A549 (cell line): ENCODE data around the gene SPSB1. TPM values are rescaled to one million over a fixed set of nuclear protein-coding genes. Genes with fewer than 3 reads are reported as not detected.

Source experiments
- ATAC-seq, 2 experiments: fragments of 200-7000 bp in 1 of 2; fragments of >200 bp in 1 of 2; cut with Nextera tagmentation in 1 of 2; cut with Tn5 transposase in 1 of 2; 3 replicates each; pipeline versions ENCODE4 v1.8.0 to v1.9.1; 2018 to 2020; ENCODE audit warnings: mild to moderate bottlenecking in 1 of 2, moderate library complexity in 1 of 2
- CTCF ChIA-PET: fragments of 300-600 bp; sonication (Branson Sonifier 250); formaldehyde crosslinking; extraction: SDS; loops from one replicate; lab custom pipeline; 2021; ENCODE audit warnings: antibody characterized with exemption, inconsistent platforms; lab: Yijun Ruan, JAX
- POLR2A ChIA-PET: fragments of 350-600 bp; formaldehyde crosslinking; extraction: SDS; loops from one replicate; lab custom pipeline; 2021; ENCODE audit warnings: antibody characterized with exemption, inconsistent platforms; lab: Yijun Ruan, JAX
- DNase-seq, 2 experiments: peaks; one replicate each; pipeline versions ENCODE4 v3.0.0 to v3.0.0-alpha.2; 2011 to 2016; ENCODE audit warnings: low read depth in 1 of 2, low spot score in 1 of 2
- FAIRE-seq: peaks from 2 replicates; lab custom pipeline; 2011; peaks lifted over from hg19 to GRCh38; lab: Jason Lieb, UNC
- H3K27ac ChIP-seq, 2 experiments: fragments of >200 bp; sonication (Bioruptor Twin); formaldehyde crosslinking; 3 replicates each; pipeline ENCODE4 v1.5.1; 2016 to 2017
- H3K4me1 ChIP-seq: fragments of >200 bp; sonication (Bioruptor Twin); formaldehyde crosslinking; 3 replicates; pipeline ENCODE4 v1.6.1; 2016
- H3K4me2 ChIP-seq: fragments of >200 bp; sonication (Bioruptor Twin); formaldehyde crosslinking; 3 replicates; pipeline ENCODE4 v1.6.1; 2016
- H3K4me3 ChIP-seq: fragments of >200 bp; sonication (Bioruptor Twin); formaldehyde crosslinking; 3 replicates; pipeline ENCODE4 v1.5.1; 2016
- H3K9me3 ChIP-seq: fragments of >200 bp; sonication (Bioruptor Twin); formaldehyde crosslinking; 3 replicates; pipeline ENCODE4 v1.6.1; 2016
- BHLHE40 ChIP-seq: IDR thresholded peaks from 2 replicates; pipeline ENCODE4 v1.6.1; 2012; ENCODE audit warnings: low read depth, low read length, inconsistent platforms
- CBX2 ChIP-seq: fragments of 200-600 bp; sonication (generic); IDR thresholded peaks from 2 replicates; pipeline ENCODE4 v1.6.1; 2016; ENCODE audit warnings: low read depth, mild to moderate bottlenecking, borderline replicate concordance
- CEBPB ChIP-seq, 2 experiments: fragments of >200 bp in 1 of 2; sonication (Bioruptor Twin) in 1 of 2; formaldehyde crosslinking in 1 of 2; IDR thresholded peaks; 2 replicates each; pipeline ENCODE4 v1.6.1; 2012 to 2016
- E2F6 ChIP-seq: IDR thresholded peaks from 2 replicates; pipeline ENCODE4 v1.6.1; 2012; ENCODE audit warnings: low read depth, borderline replicate concordance
- FOSB ChIP-seq: fragments of 250-450 bp; sonication (Bioruptor Pico); IDR thresholded peaks from 2 replicates; pipeline ENCODE4 v1.5.0; 2020; ENCODE audit warnings: mild to moderate bottlenecking, moderate library complexity
- FOXS1 ChIP-seq: fragments of 250-450 bp; sonication (Bioruptor Pico); IDR thresholded peaks from 2 replicates; pipeline ENCODE4 v1.5.0; 2020; ENCODE audit warnings: mild to moderate bottlenecking, moderate library complexity
- HES2 ChIP-seq: fragments of >200 bp; sonication (Bioruptor Twin); formaldehyde crosslinking; IDR thresholded peaks from 2 replicates; pipeline ENCODE4 v1.6.1; 2016
- HOXB5 ChIP-seq: fragments of 250-450 bp; sonication (Bioruptor Pico); IDR thresholded peaks from 2 replicates; pipeline ENCODE4 v1.5.0; 2020; ENCODE audit warnings: mild to moderate bottlenecking, moderate library complexity
- KDM1A ChIP-seq: fragments of 200-600 bp; sonication (generic); IDR thresholded peaks from 2 replicates; pipeline ENCODE4 v1.6.1; 2016; ENCODE audit warnings: low read depth, mild to moderate bottlenecking
- MAZ ChIP-seq: fragments of 150-350 bp; IDR thresholded peaks from 2 replicates; pipeline ENCODE4 v1.6.1; 2014; ENCODE audit warnings: antibody characterized with exemption, low read depth, low read length, borderline replicate concordance
- MYC ChIP-seq: IDR thresholded peaks from 2 replicates; pipeline ENCODE4 v1.6.1; 2012; ENCODE audit warnings: mild to moderate bottlenecking, inconsistent platforms, low read length, improper control_type of control experiment, borderline replicate concordance
- NPAS2 ChIP-seq: fragments of 250-450 bp; sonication (Bioruptor Pico); IDR thresholded peaks from 2 replicates; pipeline ENCODE4 v1.8.0; 2022; ENCODE audit warnings: mild to moderate bottlenecking, moderate library complexity, borderline replicate concordance
- NR3C1 ChIP-seq: fragments of >200 bp; sonication (Bioruptor Twin); formaldehyde crosslinking; IDR thresholded peaks from 3 replicates; pipeline ENCODE4 v1.6.1; 2017
- PBX3 ChIP-seq: IDR thresholded peaks from 2 replicates; pipeline ENCODE4 v1.6.1; 2012
- PHF8 ChIP-seq: fragments of 200-600 bp; sonication (generic); IDR thresholded peaks from 2 replicates; pipeline ENCODE4 v1.6.1; 2016; ENCODE audit warnings: low read depth, mild to moderate bottlenecking, antibody characterized with exemption, moderate library complexity, borderline replicate concordance
- POLR2AphosphoS2 ChIP-seq: conservative IDR thresholded peaks from 2 replicates; pipeline ENCODE4 v1.6.1; 2012; ENCODE audit warnings: low read length, improper control_type of control experiment, inconsistent platforms
- RAD21 ChIP-seq, 2 experiments: fragments of >200 bp in 1 of 2; sonication (Bioruptor Twin) in 1 of 2; formaldehyde crosslinking in 1 of 2; IDR thresholded peaks in 1 of 2; conservative IDR thresholded peaks in 1 of 2; 2 replicates in 1 of 2; 3 replicates in 1 of 2; pipeline ENCODE4 v1.6.1; 2012 to 2018; ENCODE audit warnings: inconsistent platforms in 1 of 2
- RCOR1 ChIP-seq: fragments of 150-350 bp; IDR thresholded peaks from 2 replicates; pipeline ENCODE4 v1.6.1; 2014; ENCODE audit warnings: antibody characterized with exemption, low read length, low read depth
- REST ChIP-seq: fragments of 200-600 bp; sonication (generic); IDR thresholded peaks from 2 replicates; pipeline ENCODE4 v1.6.1; 2016; ENCODE audit warnings: antibody characterized with exemption, mild to moderate bottlenecking, moderate library complexity
- SMC3 ChIP-seq: fragments of >200 bp; sonication (Bioruptor Twin); formaldehyde crosslinking; IDR thresholded peaks from 3 replicates; pipeline ENCODE4 v1.6.1; 2018; ENCODE audit warnings: inconsistent platforms
- SREBF2 ChIP-seq: fragments of 450-650 bp; IDR thresholded peaks from 2 replicates; pipeline ENCODE4 v1.6.1; 2014; ENCODE audit warnings: mild to moderate bottlenecking, moderate library complexity
- TP53 ChIP-seq: fragments of 250-450 bp; sonication (Bioruptor Pico); IDR thresholded peaks from 2 replicates; pipeline ENCODE4 v1.5.0; 2021; ENCODE audit warnings: mild to moderate bottlenecking, moderate library complexity
- USF2 ChIP-seq: fragments of 450-650 bp; IDR thresholded peaks from 2 replicates; pipeline ENCODE4 v1.6.1; 2014; ENCODE audit warnings: antibody characterized with exemption
- ZC3H11A ChIP-seq: fragments of 450-650 bp; IDR thresholded peaks from 2 replicates; pipeline ENCODE4 v1.6.1; 2014; ENCODE audit warnings: antibody characterized with exemption, mild to moderate bottlenecking
- ZSCAN20 ChIP-seq: fragments of 250-450 bp; sonication (Bioruptor Pico); IDR thresholded peaks from 2 replicates; pipeline ENCODE4 v1.8.0; 2022; ENCODE audit warnings: mild to moderate bottlenecking, moderate library complexity
- WGBS: methylation state at CpG from one replicate; pipeline ENCODE4 v1.1.6; 2017; ENCODE audit errors: missing lambda C conversion rate; 5-methylcytosine and 5-hydroxymethylcytosine counted together
- polyA plus RNA-seq, 4 experiments: library from polyadenylated mRNA; depleted of rRNA in 3 of 4; stranded (reverse); fragments of >200 nt; fragmentation: RNase III in 1 of 4; extraction: RNeasy Plus Mini Kit Qiagen cat#74134 plus additional on column Dnase treatment in 1 of 4; gene quantifications; 2 replicates in 3 of 4; 3 replicates in 1 of 4; pipeline ENCODE4 v1.2.3, GENCODE V29; 2011 to 2017
- TF ChIP-seq, protein P1 (sequence below): fragments of >200 bp; sonication (Bioruptor Twin); formaldehyde crosslinking; IDR thresholded peaks from 3 replicates; pipeline ENCODE4 v1.6.1; 2016

The SPSB1 gene
- polyA plus RNA-seq, 2 of the 4 experiments (the other 2 are of a cell fraction): 22.3 to 23.7 TPM

- Histone ChIP-seq H3K4me2 (no peak overlapping the region), H3K4me1 (no peaks in the 10 kb centered on the region), H3K27ac (no peak overlapping the region), H3K9me3 (no peaks in the 10 kb centered on the region), H3K4me3 (no peak overlapping the region)
- FAIRE-seq (no peak), DNase-seq (no peak), ATAC-seq (no peak)
- ChIA-PET CTCF (interaction anchor here (0.6 to 0.7 kb wide), 2 partner anchors 28 to 38 kb away, joined by 3 to 4 read pairs; no protein-coding TSS in a partner anchor), POLR2A (no interaction called here)
- TF ChIP-seq BHLHE40 (no peak), PHF8 (no peak), FOXS1 (CRISPR knock-in tag) (no peak), FOSB (CRISPR knock-in tag) (no peak), POLR2AphosphoS2 (no peak), NPAS2 (CRISPR knock-in tag) (no peak), MYC (no peak), MAZ (no peak), CBX2 (no peak), REST (no peak), ZC3H11A (no peak), USF2 (no peak), HES2 (no peak), TP53 (CRISPR knock-in tag) (no peak), ZSCAN20 (CRISPR knock-in tag) (no peak)
- WGBS: 65% methylated on average over 6 of the region's 8 CpGs
Measured at GRCh38 chr1:9368356-9368755, 75.7 kb downstream of the SPSB1 start.

GRCh38 chr1:9369964-9370788, 77.5 kb downstream of the SPSB1 start:
- ChIA-PET POLR2A (no interaction called here), CTCF (interaction anchor here (0.6 to 1.8 kb wide), 3 partner anchors 35 to 120 kb away, joined by 3 read pairs; no protein-coding TSS in a partner anchor)
- 94% methylated on average over 16 of the region's 16 CpGs for WGBS

More at GRCh38 chr1:9369964-9370788, 77.5 kb downstream of the SPSB1 start:
- no peak for ATAC-seq
- Histone ChIP-seq H3K4me3 (no peak overlapping the region), H3K27ac (no peak overlapping the region), H3K4me2 (no peak overlapping the region), H3K9me3 (no peaks in the 10 kb centered on the region), H3K4me1 (no peaks in the 10 kb centered on the region; the same call in 2 of the 3 replicates)
- no peak for FAIRE-seq
- no peak for TF ChIP-seq BHLHE40
- no peak for TF ChIP-seq CEBPB (IDR thresholded peaks at IDR 0.05)
- TF ChIP-seq HOXB5: no peak
- no peak for TF ChIP-seq RCOR1
- no peak for TF ChIP-seq SREBF2
- TF ChIP-seq, protein P1, sequence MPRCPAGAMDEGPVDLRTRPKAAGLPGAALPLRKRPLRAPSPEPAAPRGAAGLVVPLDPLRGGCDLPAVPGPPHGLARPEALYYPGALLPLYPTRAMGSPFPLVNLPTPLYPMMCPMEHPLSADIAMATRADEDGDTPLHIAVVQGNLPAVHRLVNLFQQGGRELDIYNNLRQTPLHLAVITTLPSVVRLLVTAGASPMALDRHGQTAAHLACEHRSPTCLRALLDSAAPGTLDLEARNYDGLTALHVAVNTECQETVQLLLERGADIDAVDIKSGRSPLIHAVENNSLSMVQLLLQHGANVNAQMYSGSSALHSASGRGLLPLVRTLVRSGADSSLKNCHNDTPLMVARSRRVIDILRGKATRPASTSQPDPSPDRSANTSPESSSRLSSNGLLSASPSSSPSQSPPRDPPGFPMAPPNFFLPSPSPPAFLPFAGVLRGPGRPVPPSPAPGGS: no peak
- TF ChIP-seq E2F6: no peak
- no peak for TF ChIP-seq SMC3
- TF ChIP-seq MYC: no peak
- TF ChIP-seq KDM1A: no peak
- TF ChIP-seq RAD21 (conservative IDR thresholded peaks at IDR 0.05 in 1 of 2, IDR thresholded peaks at IDR 0.05 in 1 of 2): no peak
- TF ChIP-seq NR3C1: no peak
- TF ChIP-seq PBX3: no peak
- no peak for TF ChIP-seq PHF8
- DNase-seq: no peak
